Endothelial cell of umbilical vein (primary cell): ENCODE measurements around the gene BANK1. TPM values are rescaled to one million over a fixed set of nuclear protein-coding genes. Genes with fewer than 3 reads are reported as not detected.

Experiments
- BruUV-seq: library from RNA; stranded (reverse); fragments of 400-500 nt; replicated peaks from 2 replicates; lab custom pipeline; 2021; lab: Mats Ljungman, UMichigan
- CTCF ChIA-PET: fragments of 300-600, 350-600 bp; sonication (Branson Sonifier 250); formaldehyde crosslinking; loops from one replicate; lab custom pipeline; 2021; ENCODE audit warnings: antibody characterized with exemption, inconsistent platforms; lab: Charles Lee
- POLR2A ChIA-PET: fragments of 300-600, 350-600 bp; sonication (Branson Sonifier 250); formaldehyde crosslinking; loops from one replicate; lab custom pipeline; 2021; ENCODE audit warnings: antibody characterized with exemption, inconsistent platforms; lab: Charles Lee
- DNase-seq: peaks from one replicate; pipeline ENCODE4 v3.0.0-alpha.2; 2011; ENCODE audit warnings: low read depth, low spot score
- FAIRE-seq: peaks from 2 replicates; lab custom pipeline; 2011; peaks lifted over from hg19 to GRCh38; lab: Jason Lieb, UNC
- H2AFZ ChIP-seq: 2 replicates; pipeline ENCODE4 v1.6.0; 2012; ENCODE audit warnings: low read depth, low read length, control low read depth, inconsistent platforms
- H3K27ac ChIP-seq: 2 replicates; pipeline ENCODE4 v1.5.1; 2011; ENCODE audit warnings: low read depth, mild to moderate bottlenecking, control low read depth, low read length, moderate library complexity; ENCODE audit not compliant: insufficient read depth
- H3K27me3 ChIP-seq, 2 experiments: 2 replicates each; pipeline versions ENCODE4 v1.6.0 to v1.6.1; 2011; ENCODE audit warnings: low read length in 2 of 2, mixed read lengths in 1 of 2; ENCODE audit not compliant: control insufficient read depth in 2 of 2, insufficient read depth in 2 of 2
- H3K36me3 ChIP-seq, 2 experiments: 2 replicates in 1 of 2; 3 replicates in 1 of 2; pipeline ENCODE4 v1.5.1; 2011; ENCODE audit warnings: low read length in 2 of 2, mild to moderate bottlenecking in 1 of 2, moderate library complexity in 1 of 2; ENCODE audit not compliant: control insufficient read depth in 2 of 2, insufficient read depth in 2 of 2; ENCODE audit errors: extremely low read depth in 1 of 2
- H3K4me1 ChIP-seq: 3 replicates; pipeline ENCODE4 v1.5.1; 2011; ENCODE audit warnings: mild to moderate bottlenecking, low read length; ENCODE audit not compliant: control insufficient read depth, insufficient read depth; ENCODE audit errors: extremely low read depth
- H3K4me2 ChIP-seq: 2 replicates; pipeline ENCODE4 v1.6.1; 2011; ENCODE audit warnings: low read length, control low read depth, mixed read lengths; ENCODE audit not compliant: insufficient read depth
- H3K4me3 ChIP-seq, 3 experiments: fragments of 200-600 bp in 1 of 3; sonication (generic), shearing (Covaris generic) in 1 of 3; replicated peaks in 1 of 3; 2 replicates each; pipeline ENCODE4 v1.5.1; 2011 to 2016; ENCODE audit warnings: control low read depth in 3 of 3, low read length in 3 of 3, mild to moderate bottlenecking in 2 of 3, inconsistent platforms in 1 of 3, low read depth in 1 of 3, moderate library complexity in 1 of 3; ENCODE audit not compliant: insufficient read depth in 1 of 3
- H3K79me2 ChIP-seq: 2 replicates; pipeline ENCODE4 v1.6.0; 2012; ENCODE audit warnings: low read length, inconsistent platforms; ENCODE audit not compliant: control insufficient read depth, insufficient read depth
- H3K9ac ChIP-seq: replicated peaks from 2 replicates; pipeline ENCODE3; 2011; ENCODE audit warnings: low read length, control low read depth; ENCODE audit not compliant: insufficient read depth; ENCODE audit errors: extremely low read depth
- H3K9me1 ChIP-seq: replicated peaks from 3 replicates; pipeline ENCODE4 v1.6.0; 2011; ENCODE audit warnings: mild to moderate bottlenecking, low read length; ENCODE audit not compliant: control insufficient read depth, insufficient read depth; ENCODE audit errors: extremely low read depth
- H3K9me3 ChIP-seq: replicated peaks from 2 replicates; pipeline ENCODE4 v1.5.1; 2012; ENCODE audit warnings: low read length, inconsistent platforms; ENCODE audit not compliant: control insufficient read depth, insufficient read depth
- H4K20me1 ChIP-seq: replicated peaks from 2 replicates; pipeline ENCODE3; 2011; ENCODE audit warnings: mild to moderate bottlenecking, low read length; ENCODE audit not compliant: control insufficient read depth, insufficient read depth; ENCODE audit errors: extremely low read depth
- CTCF ChIP-seq, 2 donors: IDR thresholded peaks; 1 replicate in 1 of 2; 2 replicates in 1 of 2; pipeline ENCODE4 v1.5.1; 2011; ENCODE audit warnings: low read length in 2 of 2, mild to moderate bottlenecking in 2 of 2, moderate library complexity in 2 of 2, control low read depth in 1 of 2, inconsistent platforms in 1 of 2, low read depth in 1 of 2; ENCODE audit not compliant: insufficient read depth in 1 of 2; ENCODE audit errors: extremely low read depth in 1 of 2
- FOS ChIP-seq: IDR thresholded peaks from 2 replicates; pipeline ENCODE4 v1.6.1; 2011; ENCODE audit warnings: mild to moderate bottlenecking, low read length, moderate library complexity, borderline replicate concordance; ENCODE audit not compliant: insufficient read depth
- GATA2 ChIP-seq: IDR thresholded peaks from 2 replicates; pipeline ENCODE4 v1.7.0; 2011; ENCODE audit warnings: low read depth, mild to moderate bottlenecking, moderate library complexity, mixed read lengths, low read length; ENCODE audit not compliant: insufficient read length, insufficient read depth
- JUN ChIP-seq: IDR thresholded peaks from 2 replicates; pipeline ENCODE4 v1.6.1; 2011; ENCODE audit warnings: borderline replicate concordance, low read depth; ENCODE audit not compliant: insufficient read length, insufficient read depth
- MAX ChIP-seq: IDR thresholded peaks from 2 replicates; pipeline ENCODE4 v1.6.1; 2011; ENCODE audit not compliant: insufficient read depth, insufficient read length
- MYC ChIP-seq: IDR thresholded peaks from one replicate; pipeline ENCODE4 v1.6.1; 2011; ENCODE audit warnings: mild to moderate bottlenecking, low read depth, low read length
- POLR2A ChIP-seq: IDR thresholded peaks from 2 replicates; pipeline ENCODE4 v1.6.1; 2012; ENCODE audit warnings: low read depth, mild to moderate bottlenecking, control low read depth, low read length
- POLR2AphosphoS5 ChIP-seq: IDR thresholded peaks from 2 replicates; pipeline ENCODE4 v1.6.1; 2012; ENCODE audit warnings: low read depth, mild to moderate bottlenecking, control low read depth, low read length, moderate library complexity; ENCODE audit not compliant: insufficient read depth
- dilution Hi-C: fragments of 300-500 bp; cut with MboI; formaldehyde crosslinking; loops from one replicate; pipeline ENCODE4 v1.15.0; 2019; ENCODE audit warnings: low sequenced_read_pairs; ENCODE audit not compliant: extremely low pct_ligation_motif_present
- intact Hi-C: fragments of 100-400 bp; cut with micrococcal nuclease; formaldehyde crosslinking; loops from one replicate; pipeline ENCODE4 v1.10.0; 2022
- polyA plus RNA-seq, 4 experiments: library from polyadenylated mRNA; depleted of rRNA in 3 of 4; stranded (reverse) in 3 of 4; unstranded in 1 of 4; fragments of >200 nt; gene quantifications; 2 replicates each; pipeline versions ENCODE4 v1.2.1 to v1.2.3, GENCODE V29; 2011 to 2012; ENCODE audit warnings: missing spikeins in 1 of 4
- total RNA-seq: library from RNA; stranded (reverse); gene quantifications from 2 replicates; pipeline ENCODE4 v1.2.3, GENCODE V29; 2021

Gene BANK1
- total and polyA plus RNA-seq, 2 donors (not counting 3 experiments of a cell fraction or from before 2014, with no cell fraction given): 0.29 to 0.32 TPM

- FAIRE-seq: no peak
- dilution Hi-C loops: no loop called here
- Histone ChIP-seq H3K27me3 (no peaks in the 10 kb centered on the region), H3K4me2 (no peak overlapping the region), H3K9ac (no peak overlapping the region), H3K36me3 (no peaks in the 10 kb centered on the region), H3K4me1 (no peaks in the 10 kb centered on the region), H3K79me2 (no peaks in the 10 kb centered on the region), H2AFZ (no peak overlapping the region), H4K20me1 (no peaks in the 10 kb centered on the region), H3K9me1 (no peaks in the 10 kb centered on the region), H3K4me3 (no peak overlapping the region), H3K9me3 (no peaks in the 10 kb centered on the region), H3K27ac (no peak overlapping the region)
- ChIA-PET POLR2A (no interaction called here), CTCF (no interaction called here)
- TF ChIP-seq FOS: no peak
- no peak for TF ChIP-seq CTCF (IDR thresholded peaks at IDR 0.05; ENCODE audit: extremely low read depth in 1 of 2, insufficient read depth in 1 of 2, low read depth in 1 of 2, low read length in 2 of 2)
- no peak for TF ChIP-seq POLR2A
- TF ChIP-seq MYC: no peak
- no peak for TF ChIP-seq MAX
- no TSS peak for BruUV-seq
- intact Hi-C loops: no loop called here
- DNase-seq: no peak
Observed at GRCh38 chr4:101795704-101796103, 5.2 kb downstream of the BANK1 start.

- ChIA-PET POLR2A (no interaction called here), CTCF (no interaction called here)
- H3K4me1 ChIP-seq: no peaks in the 10 kb centered on the region
- no peaks in the 10 kb centered on the region for H3K27me3 ChIP-seq
- BruUV-seq: no TSS peak
- dilution Hi-C loops (no loop called here), intact Hi-C loops (no loop called here)
- H3K79me2 ChIP-seq: no peaks in the 10 kb centered on the region
- H3K36me3 ChIP-seq: no peaks in the 10 kb centered on the region
- no peak overlapping the region for H3K27ac ChIP-seq
- TF ChIP-seq POLR2AphosphoS5: no peak
- TF ChIP-seq POLR2A: no peak
- no peak for TF ChIP-seq GATA2
- TF ChIP-seq JUN: no peak
- no peak for TF ChIP-seq CTCF (IDR thresholded peaks at IDR 0.05; ENCODE audit: extremely low read depth in 1 of 2, insufficient read depth in 1 of 2, low read depth in 1 of 2, low read length in 2 of 2)
- no peak for TF ChIP-seq MYC
- no peak for FAIRE-seq
- H3K4me2 ChIP-seq: no peak overlapping the region
- no peak overlapping the region for H3K4me3 ChIP-seq
- H4K20me1 ChIP-seq: no peaks in the 10 kb centered on the region
- DNase-seq: no peak
- H3K9me1 ChIP-seq: no peaks in the 10 kb centered on the region
- H2AFZ ChIP-seq: no peak overlapping the region
- H3K9me3 ChIP-seq: no peaks in the 10 kb centered on the region
- H3K9ac ChIP-seq: no peak overlapping the region
Observed at GRCh38 chr4:101801958-101802357, 11.4 kb downstream of the BANK1 start.
